Measurements from ENCODE around the gene SLC16A6.
"Not testable (repeated sequence)": the region's sequence is repeated elsewhere in the genome, so short reads cannot be mapped to it uniquely, and the experiment has no call there.

SLC16A6 gene

GRCh38 chr17:68220786-68221185 is 70.1 kb downstream of the SLC16A6 start:
- not testable (repeated sequence) for DNase-seq (ENCODE audit: low read depth, low spot score)

- DNase-seq (ENCODE audit: low read depth, low spot score), result not testable (repeated sequence)
Measured at GRCh38 chr17:68220186-68220585, 70.7 kb downstream of the SLC16A6 start.

GRCh38 chr17:68219429-68219828 is 71.5 kb downstream of the SLC16A6 start:
- DNase-seq (ENCODE audit: low read depth, low spot score), result not testable (repeated sequence)
